Measurements from ENCODE around the gene SV2C.

The SV2C gene

DNA sequence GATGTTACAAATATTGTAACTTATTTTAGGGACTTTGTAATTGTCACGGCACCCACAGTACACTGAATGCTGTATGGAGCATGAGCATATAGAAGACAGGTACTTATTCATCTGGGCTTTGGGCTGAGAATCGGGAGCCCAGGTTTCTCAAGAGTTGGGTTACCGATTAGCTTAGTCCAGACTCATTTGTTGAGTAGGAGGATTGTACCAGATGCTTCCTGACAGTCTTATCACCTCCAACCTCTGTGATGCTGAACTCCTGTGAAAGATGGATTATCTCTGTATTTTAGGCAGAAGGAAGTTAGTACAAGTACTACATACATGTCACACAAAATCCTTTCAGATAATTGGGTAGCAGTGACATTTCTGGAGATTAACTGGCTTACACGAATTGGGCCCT is 79.2 kb downstream of the SV2C start:
- in situ Hi-C loops (cut with MboI; ENCODE audit: low sequenced_read_pairs): no loop called here

GRCh38 chr5:76163111-76163628 is 80.0 kb downstream of the SV2C start:
- in situ Hi-C loops (cut with MboI; ENCODE audit: low sequenced_read_pairs): no loop called here

GRCh38 chr5:76165029-76165428 is 81.8 kb downstream of the SV2C start:
- in situ Hi-C loops (cut with MboI; ENCODE audit: low sequenced_read_pairs): no loop called here

DNA sequence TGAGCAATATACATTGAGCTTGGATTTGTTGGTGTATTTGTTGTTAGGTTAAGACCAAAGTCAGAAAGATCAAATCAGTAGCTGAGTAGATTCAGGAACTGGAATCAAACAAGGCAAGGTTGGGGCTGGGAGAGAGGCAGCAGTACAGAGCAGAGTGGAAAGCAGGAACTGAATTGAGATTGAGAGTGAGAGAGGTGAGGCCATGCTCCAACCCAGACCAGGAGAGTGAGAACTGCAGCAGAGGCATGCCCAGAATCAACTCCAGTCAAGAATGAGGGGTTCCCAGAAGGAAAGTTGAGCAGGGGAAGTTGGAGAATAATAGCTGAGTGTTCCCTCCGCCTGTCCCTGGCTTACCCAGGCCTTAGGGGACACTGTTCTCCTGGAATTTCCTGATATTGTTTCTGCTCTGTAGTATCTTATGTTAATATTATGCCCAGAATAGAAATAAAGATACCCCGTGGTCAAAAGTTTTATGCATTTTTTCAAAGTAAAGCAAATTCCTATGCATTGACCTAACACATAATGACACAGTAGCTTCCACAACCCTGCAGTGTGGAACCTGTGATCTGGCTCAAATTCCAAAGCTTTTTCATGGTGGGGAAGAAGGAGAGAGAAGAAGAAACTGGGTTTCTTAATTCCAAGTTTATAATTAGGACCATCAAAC is 82.7 kb downstream of the SV2C start:
- in situ Hi-C loops (cut with MboI; ENCODE audit: low sequenced_read_pairs): no loop called here

GRCh38 chr5:76166886-76167576 is 83.8 kb downstream of the SV2C start:
- in situ Hi-C loops (cut with MboI; ENCODE audit: low sequenced_read_pairs): no loop called here

- in situ Hi-C loops (cut with MboI; ENCODE audit: low sequenced_read_pairs): no loop called here
Measured at GRCh38 chr5:76169146-76169905, 86.1 kb downstream of the SV2C start.

DNA sequence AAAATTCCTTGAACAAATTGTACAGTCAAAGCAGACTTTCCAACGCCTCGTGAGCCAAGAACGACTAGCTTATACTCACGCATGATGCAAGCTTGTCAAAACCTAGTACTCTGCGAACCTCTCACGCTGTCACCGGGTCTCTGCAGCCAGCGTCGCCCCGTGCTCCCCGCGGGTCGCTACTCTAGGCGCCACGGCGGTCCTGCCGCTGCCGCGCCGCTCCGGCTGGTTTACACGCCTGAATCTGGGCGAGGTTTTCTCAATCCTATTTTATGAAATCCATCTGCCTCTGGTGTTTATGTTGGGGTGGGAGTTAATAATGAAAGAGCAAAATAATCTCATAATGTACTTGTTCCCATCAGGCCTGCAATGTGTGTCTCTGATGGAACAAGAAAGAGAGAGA is 90.9 kb downstream of the SV2C start:
- in situ Hi-C loops (cut with MboI; ENCODE audit: low sequenced_read_pairs): no loop called here

DNA sequence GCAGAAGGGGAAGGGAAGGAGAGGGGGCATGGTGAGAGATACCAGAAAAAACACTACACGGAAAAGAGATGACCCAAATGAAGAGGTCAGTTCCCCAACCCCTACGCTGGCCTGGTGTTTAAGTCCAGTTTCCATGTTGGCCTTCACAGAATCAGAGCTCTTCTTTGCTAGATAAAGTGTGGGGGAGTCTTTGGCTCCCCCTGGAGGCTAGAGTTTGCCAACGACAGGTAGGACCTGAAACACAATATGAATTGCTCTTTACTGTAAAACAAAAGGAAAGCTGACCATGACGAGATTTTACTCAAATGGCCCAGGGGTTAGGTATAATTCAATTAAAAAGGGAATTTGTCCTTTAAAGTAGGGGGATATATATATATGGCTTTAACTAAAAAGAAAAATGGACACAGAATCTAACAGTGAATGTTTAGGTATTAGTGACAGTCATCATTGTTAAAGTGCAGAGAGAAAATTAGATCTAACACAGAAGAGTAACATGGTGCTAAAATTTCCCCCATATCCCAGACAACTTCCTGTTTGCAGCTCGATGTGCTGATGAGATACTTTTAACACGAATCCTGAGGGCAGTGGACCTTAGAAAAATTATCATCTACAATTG is 92.0 kb downstream of the SV2C start:
- in situ Hi-C loops (cut with MboI; ENCODE audit: low sequenced_read_pairs): no loop called here

- in situ Hi-C loops (cut with MboI; ENCODE audit: low sequenced_read_pairs): no loop called here
Measured at GRCh38 chr5:76175821-76176403, 92.7 kb downstream of the SV2C start.

- in situ Hi-C loops (cut with MboI; ENCODE audit: low sequenced_read_pairs): no loop called here
Measured at GRCh38 chr5:76177978-76178377, 94.8 kb downstream of the SV2C start.

DNA sequence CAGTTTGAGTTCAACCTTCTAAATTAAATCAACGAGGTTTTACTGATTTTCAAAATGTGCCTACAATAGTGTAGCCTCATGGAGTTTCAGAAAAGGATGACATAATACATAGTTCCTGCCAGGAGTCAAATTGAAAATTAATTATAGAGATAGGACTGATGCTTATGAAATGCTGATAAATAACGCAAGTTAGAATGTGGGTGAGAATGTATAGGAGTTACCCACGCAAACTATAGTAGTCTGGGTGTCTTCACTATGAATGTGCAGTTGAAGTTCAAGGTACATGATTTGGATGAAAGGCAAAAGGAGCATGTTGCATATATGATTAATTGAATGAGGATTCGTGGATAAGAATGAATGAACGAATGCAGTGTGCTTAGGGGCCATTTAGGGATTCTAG is 95.7 kb downstream of the SV2C start:
- in situ Hi-C loops (cut with MboI; ENCODE audit: low sequenced_read_pairs): no loop called here

DNA sequence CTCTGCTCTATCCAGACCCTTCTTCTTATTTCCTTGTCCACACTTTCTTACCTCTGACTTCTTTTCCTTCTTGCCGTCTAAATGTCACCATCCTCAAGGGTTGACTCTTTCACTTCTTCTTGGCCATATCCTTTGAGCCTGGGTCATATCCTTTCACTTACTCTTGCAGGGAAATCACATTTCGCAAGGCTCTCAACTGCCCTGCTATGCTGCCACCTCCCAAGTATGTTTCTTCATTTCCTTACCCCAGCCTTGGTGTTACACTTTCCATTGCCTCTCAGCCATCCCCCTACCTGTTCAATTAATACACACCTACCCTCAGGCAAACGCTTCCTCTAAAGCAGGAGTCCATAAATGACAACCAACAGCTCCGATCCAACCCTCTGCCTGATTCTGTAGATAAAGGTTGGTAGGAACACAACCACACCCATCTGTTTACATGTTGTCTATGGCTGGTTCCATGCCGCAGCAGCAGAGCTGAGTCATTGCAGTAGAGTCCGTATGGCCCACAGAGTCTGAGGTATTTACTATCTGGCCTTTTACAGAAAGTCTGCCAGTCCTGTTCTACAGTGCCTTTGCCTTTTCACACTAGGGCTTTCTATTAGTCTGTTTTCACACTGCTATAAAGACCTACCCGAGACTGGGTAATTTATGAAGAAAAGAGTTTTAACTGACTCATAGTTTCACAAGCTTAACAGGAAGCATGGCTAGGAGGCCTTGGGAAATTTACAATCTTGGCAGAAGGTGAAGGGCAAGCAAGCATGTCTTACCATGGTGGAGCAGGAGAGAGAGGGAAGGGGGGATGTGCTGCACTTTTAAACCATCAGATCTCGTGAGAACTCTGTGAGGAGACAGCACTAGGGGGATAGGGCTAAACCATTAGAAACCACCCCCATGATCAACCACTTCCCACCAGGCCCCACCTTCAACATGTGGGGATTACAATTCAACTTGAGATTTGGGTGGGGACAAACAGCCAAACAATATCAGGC is 97.9 kb downstream of the SV2C start:
- in situ Hi-C loops (cut with MboI; ENCODE audit: low sequenced_read_pairs): no loop called here

DNA sequence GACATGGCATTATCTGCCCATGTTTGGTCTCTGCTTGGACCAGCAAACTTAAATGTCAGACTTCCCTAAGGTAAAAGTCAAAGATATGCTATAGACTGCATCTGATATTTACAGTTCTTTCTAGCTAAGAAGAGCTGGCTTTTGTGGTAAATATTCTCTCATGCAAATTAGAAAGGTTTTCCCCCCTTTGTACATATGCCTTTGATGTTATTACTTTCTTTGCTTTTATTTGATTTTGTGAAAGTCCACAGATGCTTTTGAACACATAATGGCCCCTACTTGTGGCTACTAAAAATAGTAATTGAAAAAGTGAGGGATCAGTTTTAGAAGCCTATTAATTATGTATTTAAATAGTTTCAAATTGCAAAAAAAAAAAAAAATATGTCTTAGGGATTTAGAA is 104.2 kb downstream of the SV2C start:
- in situ Hi-C loops (cut with MboI; ENCODE audit: low sequenced_read_pairs): no loop called here

DNA sequence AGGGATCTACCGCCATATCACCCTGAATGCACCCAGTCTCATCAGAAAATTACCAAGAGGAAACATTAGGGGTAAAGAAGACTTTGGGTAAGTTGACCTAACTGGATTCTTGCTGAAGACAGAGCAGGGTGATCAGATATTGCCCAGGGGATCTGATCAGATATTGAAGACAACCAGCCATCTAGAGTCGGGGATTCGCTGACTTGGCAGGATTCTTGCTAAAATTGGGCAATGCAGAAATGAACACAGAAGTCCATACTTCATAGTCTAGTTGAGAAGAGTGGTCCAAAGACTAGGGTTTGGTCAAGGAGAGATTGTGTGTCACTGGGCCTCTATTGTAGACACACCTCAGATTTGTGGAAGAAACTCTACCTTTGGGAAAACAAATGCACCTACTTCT is 107.2 kb downstream of the SV2C start:
- in situ Hi-C loops (cut with MboI; ENCODE audit: low sequenced_read_pairs): no loop called here

DNA sequence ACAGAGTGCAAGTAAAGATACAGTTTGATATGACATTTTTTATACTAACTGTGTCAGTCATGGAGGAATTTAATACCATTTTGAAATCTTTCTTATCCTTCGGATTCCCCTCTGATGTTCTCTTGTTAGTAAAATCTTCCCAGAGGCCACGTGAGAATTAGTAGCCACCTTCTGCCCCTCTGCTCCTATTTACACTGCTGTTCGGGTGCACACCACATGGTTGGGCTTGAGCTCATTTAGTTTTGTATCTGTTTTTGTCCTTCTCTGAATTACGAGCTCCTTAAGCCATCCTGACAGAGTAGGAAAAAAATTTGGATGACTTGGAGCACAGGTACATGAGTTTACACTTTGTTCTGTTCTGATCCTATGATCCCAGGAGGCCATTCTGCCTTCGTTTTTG is 109.7 kb downstream of the SV2C start:
- in situ Hi-C loops (cut with MboI; ENCODE audit: low sequenced_read_pairs): no loop called here

DNA sequence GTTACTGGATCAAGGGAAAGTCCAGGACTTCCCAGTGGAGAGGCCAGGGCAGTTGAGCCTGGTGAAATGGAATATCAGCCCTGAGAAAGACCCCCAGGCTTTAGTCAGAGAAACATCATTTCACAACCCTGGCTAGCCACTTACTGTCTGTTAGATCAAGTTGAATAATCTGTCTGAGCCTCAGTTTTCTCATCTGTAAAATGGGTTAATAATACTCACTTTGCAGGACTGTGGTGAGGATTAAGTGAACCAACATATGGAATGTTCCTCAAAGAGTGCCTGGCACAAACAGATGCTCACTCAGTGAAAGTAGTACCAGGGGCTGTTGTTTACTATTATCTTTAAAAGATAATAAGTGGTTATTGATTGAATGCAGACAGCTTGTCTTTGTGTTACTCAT is 110.5 kb downstream of the SV2C start:
- in situ Hi-C loops (cut with MboI; ENCODE audit: low sequenced_read_pairs): no loop called here

- in situ Hi-C loops (cut with MboI; ENCODE audit: low sequenced_read_pairs): no loop called here
Measured at GRCh38 chr5:76194340-76194739, 111.2 kb downstream of the SV2C start.

DNA sequence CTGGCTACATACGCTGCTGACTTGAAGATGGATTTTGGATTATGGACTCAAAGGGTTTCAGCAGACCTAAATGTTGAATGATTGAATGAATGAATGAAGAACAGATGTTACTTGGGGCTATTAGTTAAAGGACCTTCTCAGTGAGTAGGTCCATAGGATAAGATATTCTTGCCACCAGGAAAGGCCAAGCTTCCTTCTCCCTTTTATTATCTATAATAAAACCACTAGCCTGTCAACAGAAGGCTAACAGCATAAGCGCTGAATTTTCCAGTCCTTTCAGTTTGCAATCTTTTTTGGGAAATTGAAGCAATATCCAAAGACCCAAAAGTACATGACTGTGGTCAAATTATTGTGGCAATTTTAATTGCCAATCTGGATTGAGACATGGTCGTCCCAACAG is 113.3 kb downstream of the SV2C start:
- in situ Hi-C loops (cut with MboI; ENCODE audit: low sequenced_read_pairs): no loop called here

- in situ Hi-C loops (cut with MboI; ENCODE audit: low sequenced_read_pairs): no loop called here
Measured at GRCh38 chr5:76196886-76197489, 113.8 kb downstream of the SV2C start.

All from HL-60/S4 (cell line).